ENCODE data around the gene PARVB. TPM values are rescaled to one million over a fixed set of nuclear protein-coding genes. Genes with fewer than 3 reads are reported as not detected.

Gene PARVB
- total RNA-seq, 2 donors from 2014 or later = 21.6 to 73.7 TPM

GRCh38 chr22:44143579-44143978 lies 119.5 kb downstream of the PARVB start:
- no peak for ATAC-seq

GRCh38 chr22:44144046-44144569 lies 120.0 kb downstream of the PARVB start:
- Mint-ChIP-seq H3K27ac (no peak overlapping the region), H3K9me3 (peaks cover 0 to 5% of the 10 kb centered on the region in 2 donors), H3K36me3 (peaks cover 0 to 6% of the 10 kb centered on the region in 2 donors)
- ATAC-seq (no peak), DNase-seq (ENCODE audit: low spot score in 2 of 2) (no peak)

More at GRCh38 chr22:44143579-44143978, 119.5 kb downstream of the PARVB start:
- peaks cover 0 to 5% of the 10 kb centered on the region in 2 donors for H3K9me3 Mint-ChIP-seq
- peaks cover under 1 to 6% of the 10 kb centered on the region in 2 donors for H3K36me3 Mint-ChIP-seq
- no peak overlapping the region for H3K27ac Mint-ChIP-seq
- no peak for DNase-seq (ENCODE audit: low spot score in 2 of 2)

- no peak for ATAC-seq
- H3K27ac Mint-ChIP-seq = no peak overlapping the region
- no peak for DNase-seq (ENCODE audit: low spot score in 2 of 2)
- peaks cover 0 to 6% of the 10 kb centered on the region in 2 donors for H3K36me3 Mint-ChIP-seq
- H3K9me3 Mint-ChIP-seq = peaks cover 0 to 5% of the 10 kb centered on the region in 2 donors
Measured at GRCh38 chr22:44145544-44145943, 121.4 kb downstream of the PARVB start.

GRCh38 chr22:44146088-44146861 lies 122.2 kb downstream of the PARVB start:
- peaks cover 0 to 10% of the 10 kb centered on the region in 2 donors for H3K36me3 Mint-ChIP-seq
- DNase-seq (ENCODE audit: low spot score in 2 of 2) = no peak
- H3K9me3 Mint-ChIP-seq = peaks cover 0 to 5% of the 10 kb centered on the region in 2 donors
- H3K27ac Mint-ChIP-seq = peak overlapping the region; percentile 5 to 50
- ATAC-seq = no peak

GRCh38 chr22:44147008-44147645 lies 123.0 kb downstream of the PARVB start:
- Mint-ChIP-seq H3K9me3 (peaks cover 0 to 5% of the 10 kb centered on the region in 2 donors), H3K27ac (peak overlapping the region in 1 of 2 donors; percentile 80), H3K36me3 (peaks cover 0 to 11% of the 10 kb centered on the region in 2 donors)
- no peak for DNase-seq (ENCODE audit: low spot score in 2 of 2)
- no peak for ATAC-seq

GRCh38 chr22:44147821-44148574 lies 123.9 kb downstream of the PARVB start:
- Mint-ChIP-seq H3K27ac (peak overlapping the region in 1 of 2 donors; percentile 34), H3K36me3 (peaks cover 0 to 11% of the 10 kb centered on the region in 2 donors), H3K9me3 (peaks cover 0 to 5% of the 10 kb centered on the region in 2 donors)
- no peak for ATAC-seq
- DNase-seq (ENCODE audit: low spot score in 2 of 2) = no peak

GRCh38 chr22:44151676-44152075 lies 127.6 kb downstream of the PARVB start:
- no peaks in the 10 kb centered on the region for H3K9me3 Mint-ChIP-seq
- no peak overlapping the region for H3K27ac Mint-ChIP-seq
- peaks cover 0 to 5% of the 10 kb centered on the region in 2 donors for H3K36me3 Mint-ChIP-seq
- ATAC-seq = no peak
- no peak for DNase-seq (ENCODE audit: low spot score in 2 of 2)

- no peaks in the 10 kb centered on the region for H3K9me3 Mint-ChIP-seq
- no peak overlapping the region for H3K27ac Mint-ChIP-seq
- H3K36me3 Mint-ChIP-seq = peaks cover 0 to 5% of the 10 kb centered on the region in 2 donors
- DNase-seq (ENCODE audit: low spot score in 2 of 2) = no peak
- ATAC-seq = no peak
Measured at GRCh38 chr22:44153710-44154109, 129.6 kb downstream of the PARVB start.

GRCh38 chr22:44154436-44154942 lies 130.4 kb downstream of the PARVB start:
- H3K27ac Mint-ChIP-seq = no peak overlapping the region
- H3K36me3 Mint-ChIP-seq = peaks cover 0 to 5% of the 10 kb centered on the region in 2 donors
- H3K9me3 Mint-ChIP-seq = no peaks in the 10 kb centered on the region
- peak in 1 of 2 donors; percentile 67 for ATAC-seq
- no peak for DNase-seq (ENCODE audit: low spot score in 2 of 2)

- H3K9me3 Mint-ChIP-seq = no peaks in the 10 kb centered on the region
- DNase-seq (ENCODE audit: low spot score in 2 of 2) (no peak), ATAC-seq (peak in 1 of 2 donors; percentile 18)
- H3K27ac Mint-ChIP-seq = no peak overlapping the region
- H3K36me3 Mint-ChIP-seq = peaks cover 0 to 5% of the 10 kb centered on the region in 2 donors
Measured at GRCh38 chr22:44155115-44155514, 131.0 kb downstream of the PARVB start.

GRCh38 chr22:44157916-44158618 lies 134.0 kb downstream of the PARVB start:
- Mint-ChIP-seq H3K36me3 (no peaks in the 10 kb centered on the region), H3K27ac (no peak overlapping the region), H3K9me3 (no peaks in the 10 kb centered on the region)
- DNase-seq (ENCODE audit: low spot score in 2 of 2) (no peak), ATAC-seq (no peak)

GRCh38 chr22:44158816-44159215 lies 134.7 kb downstream of the PARVB start:
- ATAC-seq = no peak
- DNase-seq (ENCODE audit: low spot score in 2 of 2) = no peak
- no peaks in the 10 kb centered on the region for H3K9me3 Mint-ChIP-seq
- H3K36me3 Mint-ChIP-seq = no peaks in the 10 kb centered on the region
- H3K27ac Mint-ChIP-seq = no peak overlapping the region

GRCh38 chr22:44159221-44159620 lies 135.1 kb downstream of the PARVB start:
- ATAC-seq = no peak
- Mint-ChIP-seq H3K27ac (no peak overlapping the region), H3K9me3 (no peaks in the 10 kb centered on the region), H3K36me3 (no peaks in the 10 kb centered on the region)
- no peak for DNase-seq (ENCODE audit: low spot score in 2 of 2)

- no peaks in the 10 kb centered on the region for H3K36me3 Mint-ChIP-seq
Measured at GRCh38 chr22:44159811-44160210, 135.7 kb downstream of the PARVB start.

GRCh38 chr22:44160421-44160820 lies 136.3 kb downstream of the PARVB start:
- no peaks in the 10 kb centered on the region for H3K9me3 Mint-ChIP-seq
- DNase-seq (ENCODE audit: low spot score in 2 of 2) = no peak

More at GRCh38 chr22:44159811-44160210, 135.7 kb downstream of the PARVB start:
- Mint-ChIP-seq H3K27ac (no peak overlapping the region), H3K9me3 (no peaks in the 10 kb centered on the region)
- no peak for DNase-seq (ENCODE audit: low spot score in 2 of 2)
- no peak for ATAC-seq

GRCh38 chr22:44161673-44162072 lies 137.6 kb downstream of the PARVB start:
- no peak for ATAC-seq
- no peaks in the 10 kb centered on the region for H3K36me3 Mint-ChIP-seq

More at GRCh38 chr22:44160421-44160820, 136.3 kb downstream of the PARVB start:
- Mint-ChIP-seq H3K36me3 (no peaks in the 10 kb centered on the region), H3K27ac (no peak overlapping the region)
- ATAC-seq = no peak

More at GRCh38 chr22:44161673-44162072, 137.6 kb downstream of the PARVB start:
- peak overlapping the region in 1 of 2 donors; percentile 65 for H3K27ac Mint-ChIP-seq
- DNase-seq (ENCODE audit: low spot score in 2 of 2) = no peak
- H3K9me3 Mint-ChIP-seq = no peaks in the 10 kb centered on the region

Data from activated naive CD4-positive, alpha-beta T cell treated with anti-CD3 and anti-CD28 coated beads, Interleukin-2, amount 50 U/mL, for 72 hours (primary cell).